ENCODE data around the gene GRID2IP. TPM values are rescaled to one million over a fixed set of nuclear protein-coding genes. Genes with fewer than 3 reads are reported as not detected.
"Not testable (repeated sequence)": the region's sequence is repeated elsewhere in the genome, so short reads cannot be mapped to it uniquely, and the experiment has no call there.

The GRID2IP gene
- total and polyA plus RNA-seq, 2 of the 8 experiments (the other 6 are each of a cell fraction or from before 2014, with no cell fraction given) = 0.80 to 1.3 TPM

- H2BK120ac ChIP-seq (replicated peaks; ENCODE audit: low read depth, low read length); DNase-seq (ENCODE audit: low read depth in 1 of 2, low spot score in 2 of 2); H3K14ac ChIP-seq (ENCODE audit: insufficient read length); H3K56ac ChIP-seq (replicated peaks; ENCODE audit: insufficient read length, low read depth, low read length); H2BK12ac ChIP-seq (ENCODE audit: low read depth, low read length); H4K5ac ChIP-seq (ENCODE audit: insufficient read length, low read depth, low read length); H3K79me2 ChIP-seq (ENCODE audit: control insufficient read depth in 1 of 2, insufficient read depth in 2 of 2, low read length in 2 of 2); FAIRE-seq; H3K4me2 ChIP-seq (ENCODE audit: insufficient read depth in 1 of 2, low read depth in 2 of 2, low read length in 2 of 2); H3K27me3 ChIP-seq (replicated peaks in 1 of 4; ENCODE audit: control insufficient read depth in 3 of 4, extremely low read depth in 1 of 4, insufficient read depth in 3 of 4, low read length in 3 of 4); H3K4ac ChIP-seq (replicated peaks; ENCODE audit: insufficient read length, low read depth, low read length); H2BK20ac ChIP-seq (ENCODE audit: low read length); H4K20me1 ChIP-seq (replicated peaks in 1 of 2; ENCODE audit: control insufficient read depth in 1 of 2, insufficient read depth in 2 of 2, low read length in 2 of 2); H3K9ac ChIP-seq (replicated peaks in 1 of 4; ENCODE audit: extremely low read depth in 1 of 4, low read depth in 3 of 4, low read length in 3 of 4); H4K91ac ChIP-seq (replicated peaks; ENCODE audit: insufficient read length, low read length); H2AFZ ChIP-seq (ENCODE audit: low read length); H3K23ac ChIP-seq (ENCODE audit: insufficient read length); H3K27ac ChIP-seq (ENCODE audit: low read depth, low read length); H3K4me3 ChIP-seq (ENCODE audit: extremely low read depth in 1 of 4, insufficient read depth in 2 of 4, low read depth in 3 of 4, low read length in 4 of 4); H2BK5ac ChIP-seq (ENCODE audit: low read depth, low read length); H2BK15ac ChIP-seq (ENCODE audit: low read length); H4K8ac ChIP-seq (ENCODE audit: extremely low read depth, insufficient read depth, low read length); H3K18ac ChIP-seq (ENCODE audit: extremely low read depth, low read length); H2AK5ac ChIP-seq (ENCODE audit: low read depth, low read length); H3K79me1 ChIP-seq (ENCODE audit: low read depth, low read length); H3K4me1 ChIP-seq (replicated peaks in 1 of 4; ENCODE audit: control insufficient read depth in 3 of 4, insufficient read depth in 4 of 4, low read length in 3 of 4); H3K23me2 ChIP-seq (ENCODE audit: low read depth, low read length): not testable (repeated sequence)
- WGBS, 2 experiments (ENCODE audit: extremely low coverage in 1 of 2, insufficient coverage in 1 of 2, insufficient read length in 1 of 2, insufficient replicate concordance in 2 of 2, low coverage in 1 of 2, low lambda C conversion rate in 2 of 2, missing lambda C conversion rate in 1 of 2) = 88% methylated on average over 5 of the region's 5 CpGs; no CpG with 5 or more reads in 1 of the 2 experiments
- CTCF ChIA-PET (ENCODE audit: partially characterized antibody) = interaction anchor here (0.6 to 1.0 kb wide), 2 partner anchors 15 to 47 kb away, joined by 3 to 4 read pairs; partner anchors contain the start of gene DAGLB
- peaks cover 14 to 50% (median 32%) of the 10 kb centered on the region in 4 experiments; a peak in 7 of 8 replicates for H3K36me3 ChIP-seq (ENCODE audit: control insufficient read depth in 2 of 4, insufficient read depth in 4 of 4, low read length in 3 of 4)
- H3K9me3 ChIP-seq (ENCODE audit: insufficient read depth in 2 of 2, low read depth in 1 of 2, low read length in 1 of 2) = peaks cover 20 to 22% of the 10 kb centered on the region in 2 experiments
- POLR2A ChIA-PET (ENCODE audit: partially characterized antibody) = interaction anchor here (0.9 to 1.8 kb wide), 3 partner anchors 10 to 15 kb away, joined by 3 to 5 read pairs (median 3); no protein-coding TSS in a partner anchor
Observed at GRCh38 chr7:6463609-6464008, 87.7 kb downstream of the GRID2IP start.
